Femur (tissue), 1 donor: ENCODE data around the gene DST.

ENCODE experiments used
- DNase-seq: peaks from one replicate; pipeline ENCODE4 v3.0.0-alpha.2; 2017

Gene DST

GRCh38 chr6:56642366-56643261, at the start of gene DST:
DST (minus strand) TSS chr6:56642889.
- DNase-seq = no peak

GRCh38 chr6:56691814-56692213, 49.1 kb upstream of the DST start:
- no peak for DNase-seq

- DNase-seq = no peak
These were observed 48.6 kb upstream of the DST start for GRCh38 chr6:56691286-56691595.

- DNase-seq = no peak
These were observed 48.0 kb upstream of the DST start for GRCh38 chr6:56690519-56691285.

- DNase-seq = no peak
These were observed 47.0 kb upstream of the DST start for GRCh38 chr6:56689663-56690062.

- DNase-seq = no peak
These were observed 46.4 kb upstream of the DST start for GRCh38 chr6:56689114-56689513.

GRCh38 chr6:56688521-56688920, 45.8 kb upstream of the DST start:
- DNase-seq = no peak

- DNase-seq = no peak
These were observed 44.9 kb upstream of the DST start for GRCh38 chr6:56687551-56687950.

GRCh38 chr6:56686429-56686828, 43.7 kb upstream of the DST start:
- DNase-seq = no peak

- no peak for DNase-seq
These were observed 43.3 kb upstream of the DST start for GRCh38 chr6:56685994-56686393.

GRCh38 chr6:56685102-56685733, 42.5 kb upstream of the DST start:
- DNase-seq = no peak

- DNase-seq = no peak
These were observed 41.8 kb upstream of the DST start for GRCh38 chr6:56684342-56685101.

GRCh38 chr6:56683882-56684281, 41.2 kb upstream of the DST start:
- DNase-seq = peak; percentile 30

- DNase-seq = no peak
These were observed 39.9 kb upstream of the DST start for GRCh38 chr6:56682635-56683034.

- DNase-seq = no peak
These were observed 34.9 kb upstream of the DST start for GRCh38 chr6:56677559-56677958.

- peak; percentile 65 for DNase-seq
These were observed 29.2 kb upstream of the DST start for GRCh38 chr6:56671651-56672461.

GRCh38 chr6:56671160-56671559, 28.5 kb upstream of the DST start:
- no peak for DNase-seq

GRCh38 chr6:56669041-56669440, 26.4 kb upstream of the DST start:
- no peak for DNase-seq

GRCh38 chr6:56668158-56668557, 25.5 kb upstream of the DST start:
- DNase-seq = no peak

GRCh38 chr6:56667336-56667735, 24.6 kb upstream of the DST start:
- no peak for DNase-seq

- no peak for DNase-seq
These were observed 21.3 kb upstream of the DST start for GRCh38 chr6:56664029-56664428.

GRCh38 chr6:56663344-56663743, 20.7 kb upstream of the DST start:
- DNase-seq = no peak
